Measurements from ENCODE around the gene TEF. TPM values are rescaled to one million over a fixed set of nuclear protein-coding genes. Genes with fewer than 3 reads are reported as not detected.

Gene TEF
- total RNA-seq, 4 donors from 2014 or later, result 22.9 to 47.9 (median 34.0) TPM

GRCh38 chr22:41367039-41367679 lies 14.6 kb upstream of the TEF start:
- DNase-seq, result peak; percentile 95
- peak overlapping the region; percentile 13 to 36 (median 26) for H3K4me3 ChIP-seq
- 5% methylated on average over 20 of the region's 21 CpGs; no CpG with 5 or more reads in 1 of the 2 donors for WGBS, 2 donors (ENCODE audit: low coverage in 1 of 2)
- H3K9me3 ChIP-seq, result no peaks in the 10 kb centered on the region
- TF ChIP-seq POLR2AphosphoS5 (IDR thresholded peaks at IDR 0.05), result peak; percentile 75 to 90 (median 83)
- peak; percentile 8 to 52 (median 18) for TF ChIP-seq CTCF (IDR thresholded peaks at IDR 0.05)
- TF ChIP-seq EP300 (IDR thresholded peaks at IDR 0.05; ENCODE audit: low read depth), result no peak
- TF ChIP-seq POLR2A (IDR thresholded peaks at IDR 0.05), result peak; percentile 39
- no peaks in the 10 kb centered on the region for H3K27me3 ChIP-seq
- no peaks in the 10 kb centered on the region for H3K36me3 ChIP-seq
- H3K27ac ChIP-seq, result peak overlapping the region; percentile 63 to 83 (median 72)
- peaks cover 6 to 34% (median 17%) of the 10 kb centered on the region in 4 donors for H3K4me1 ChIP-seq
- intact Hi-C loops (cut with DNase I; ENCODE audit: low total_unique reads), result no loop called here
- in situ Hi-C loops (cut with MboI; ENCODE audit: low pct_ligation_motif_present in 1 of 4, low pct_unique_long_range_greater_than_20kb in 1 of 4, low sequenced_read_pairs in 3 of 4), result no loop called here

GRCh38 chr22:41367680-41368542 lies 13.8 kb upstream of the TEF start:
- Histone ChIP-seq H3K4me3 (peak overlapping the region; percentile 13 to 36 (median 26)), H3K27ac (peak overlapping the region; percentile 63 to 83 (median 72)), H3K36me3 (no peaks in the 10 kb centered on the region), H3K9me3 (no peaks in the 10 kb centered on the region), H3K27me3 (no peaks in the 10 kb centered on the region), H3K4me1 (peaks cover 6 to 34% (median 17%) of the 10 kb centered on the region in 4 donors)
- intact Hi-C loops (cut with DNase I; ENCODE audit: low total_unique reads) (no loop called here), in situ Hi-C loops (cut with MboI; ENCODE audit: low pct_ligation_motif_present in 1 of 4, low pct_unique_long_range_greater_than_20kb in 1 of 4, low sequenced_read_pairs in 3 of 4) (no loop called here)
- WGBS, 2 donors (ENCODE audit: low coverage in 1 of 2), result 53% methylated on average over 16 of the region's 18 CpGs; no CpG with 5 or more reads in 1 of the 2 donors
- TF ChIP-seq CTCF (IDR thresholded peaks at IDR 0.05), result peak in 1 of 5 experiments; percentile 4
- TF ChIP-seq EP300 (IDR thresholded peaks at IDR 0.05; ENCODE audit: low read depth), result no peak
- peak; percentile 6 to 29 (median 13) for TF ChIP-seq POLR2AphosphoS5 (IDR thresholded peaks at IDR 0.05)
- TF ChIP-seq POLR2A (IDR thresholded peaks at IDR 0.05), result no peak
- DNase-seq, result peak; percentile 30

GRCh38 chr22:41368543-41369423 lies 13.0 kb upstream of the TEF start:
- H3K4me3 ChIP-seq, result peak overlapping the region in 3 of 4 donors; percentile 13 to 36 (median 27)
- DNase-seq, result no peak
- H3K4me1 ChIP-seq, result peaks cover 6 to 34% (median 17%) of the 10 kb centered on the region in 4 donors
- peak overlapping the region; percentile 63 to 83 (median 72) for H3K27ac ChIP-seq
- H3K9me3 ChIP-seq, result no peaks in the 10 kb centered on the region
- no peak for TF ChIP-seq EP300 (IDR thresholded peaks at IDR 0.05; ENCODE audit: low read depth)
- TF ChIP-seq CTCF (IDR thresholded peaks at IDR 0.05), result no peak
- no peak for TF ChIP-seq POLR2A (IDR thresholded peaks at IDR 0.05)
- no peak for TF ChIP-seq POLR2AphosphoS5 (IDR thresholded peaks at IDR 0.05)
- H3K27me3 ChIP-seq, result no peaks in the 10 kb centered on the region
- H3K36me3 ChIP-seq, result no peaks in the 10 kb centered on the region
- 76 to 92% methylated on average over 5 to 17 of the region's 19 CpGs for WGBS, 2 donors (ENCODE audit: low coverage in 1 of 2)
- intact Hi-C loops (cut with DNase I; ENCODE audit: low total_unique reads) (no loop called here), in situ Hi-C loops (cut with MboI; ENCODE audit: low pct_ligation_motif_present in 1 of 4, low pct_unique_long_range_greater_than_20kb in 1 of 4, low sequenced_read_pairs in 3 of 4) (no loop called here)
